CD14-positive monocyte (primary cell): Measurements from ENCODE around the gene ZNF343. TPM values are rescaled to one million over a fixed set of nuclear protein-coding genes. Genes with fewer than 3 reads are reported as not detected.
A peak's percentile ranks its signal among the peaks of the same experiment; 100 is the strongest.

Source experiments
- DNase-seq, 3 donors: peaks; one replicate each; pipeline ENCODE4 v3.0.0-alpha.2; 2011 to 2022
- H2AFZ ChIP-seq: 2 replicates; pipeline ENCODE4 v1.6.0; 2012; ENCODE audit warnings: mild to moderate bottlenecking, low read depth, low read length, inconsistent platforms; ENCODE audit not compliant: insufficient read depth, poor library complexity, severe bottlenecking
- H3K27ac ChIP-seq, 2 donors: 1 replicate in 1 of 2; 2 replicates in 1 of 2; pipeline ENCODE4 v1.5.1; 2012 to 2013; ENCODE audit warnings: low read length in 2 of 2, control low read depth in 1 of 2, inconsistent platforms in 1 of 2, low read depth in 1 of 2, mild to moderate bottlenecking in 1 of 2
- H3K27me3 ChIP-seq, 2 donors: one replicate each; pipeline versions ENCODE4 v1.6.0 to v1.6.1; 2011 to 2013; ENCODE audit warnings: low read length in 2 of 2; ENCODE audit not compliant: control insufficient read depth in 2 of 2, insufficient read depth in 2 of 2
- H3K36me3 ChIP-seq, 2 donors: replicated peaks in 1 of 2; 1 replicate in 1 of 2; 2 replicates in 1 of 2; pipeline versions ENCODE4 v1.5.1 to v1.6.1; 2012 to 2013; ENCODE audit warnings: low read length in 2 of 2, control low read depth in 1 of 2, inconsistent platforms in 1 of 2, mild to moderate bottlenecking in 1 of 2; ENCODE audit not compliant: insufficient read depth in 2 of 2, control insufficient read depth in 1 of 2
- H3K4me1 ChIP-seq, 2 donors: 1 replicate in 1 of 2; 2 replicates in 1 of 2; pipeline versions ENCODE4 v1.5.1 to v1.6.1; 2012 to 2013; ENCODE audit warnings: low read length in 2 of 2, control low read depth in 1 of 2, inconsistent platforms in 1 of 2, mild to moderate bottlenecking in 1 of 2, moderate library complexity in 1 of 2; ENCODE audit not compliant: insufficient read depth in 2 of 2, control insufficient read depth in 1 of 2
- H3K4me2 ChIP-seq: replicated peaks from 2 replicates; pipeline ENCODE3; 2012; ENCODE audit warnings: low read length, moderate library complexity, mild to moderate bottlenecking; ENCODE audit not compliant: poor library complexity, severe bottlenecking; ENCODE audit errors: extremely low read depth
- H3K4me3 ChIP-seq, 3 experiments: fragments of 200-600 bp in 1 of 3; sonication (generic) in 1 of 3; replicated peaks in 1 of 3; 1 replicate in 2 of 3; 2 replicates in 1 of 3; pipeline ENCODE4 v1.5.1; 2011 to 2013; ENCODE audit warnings: low read length in 3 of 3, mild to moderate bottlenecking in 3 of 3, control low read depth in 2 of 3, low read depth in 2 of 3, inconsistent platforms in 1 of 3, moderate library complexity in 1 of 3
- H3K79me2 ChIP-seq: 2 replicates; pipeline ENCODE4 v1.6.0; 2012; ENCODE audit warnings: mild to moderate bottlenecking, control low read depth, inconsistent platforms, low read length, moderate library complexity; ENCODE audit not compliant: insufficient read depth
- H3K9ac ChIP-seq: 2 replicates; pipeline ENCODE4 v1.6.0; 2017; ENCODE audit warnings: low read length, mild to moderate bottlenecking; ENCODE audit not compliant: insufficient read depth, poor library complexity, severe bottlenecking
- H3K9me3 ChIP-seq, 2 donors: replicated peaks in 1 of 2; 1 replicate in 1 of 2; 2 replicates in 1 of 2; pipeline versions ENCODE4 v1.5.1 to v1.6.1; 2012 to 2013; ENCODE audit warnings: low read length in 2 of 2, control low read depth in 1 of 2; ENCODE audit not compliant: control insufficient read depth in 1 of 2, insufficient read depth in 1 of 2
- H4K20me1 ChIP-seq: 2 replicates; pipeline ENCODE4 v1.6.0; 2012; ENCODE audit warnings: mild to moderate bottlenecking, low read length, control low read depth, moderate library complexity; ENCODE audit not compliant: insufficient read depth
- H3K27ac Mint-ChIP-seq, 7 donors: one replicate each; pipeline ENCODE4 v1.8.0; 2020; ENCODE audit warnings: mild to moderate bottlenecking in 7 of 7, mixed read lengths in 7 of 7, moderate library complexity in 6 of 7, inconsistent platforms in 2 of 7
- H3K27me3 Mint-ChIP-seq, 3 donors: one replicate each; pipeline ENCODE4 v1.8.0; 2021 to 2022; ENCODE audit warnings: low read depth in 3 of 3, mild to moderate bottlenecking in 3 of 3, mixed read lengths in 3 of 3, moderate library complexity in 3 of 3, inconsistent platforms in 1 of 3
- H3K36me3 Mint-ChIP-seq, 2 donors: one replicate each; pipeline ENCODE4 v1.8.0; 2020; ENCODE audit warnings: mixed read lengths in 2 of 2, inconsistent platforms in 1 of 2, mild to moderate bottlenecking in 1 of 2
- H3K4me1 Mint-ChIP-seq: one replicate; pipeline ENCODE4 v1.8.0; 2020; ENCODE audit warnings: mild to moderate bottlenecking, mixed read lengths
- H3K4me3 Mint-ChIP-seq, 2 donors: one replicate each; pipeline ENCODE4 v1.8.0; 2020; ENCODE audit warnings: mild to moderate bottlenecking in 2 of 2, mixed read lengths in 2 of 2, moderate library complexity in 1 of 2
- H3K9me3 Mint-ChIP-seq, 7 donors: one replicate each; pipeline ENCODE4 v1.8.0; 2020 to 2022; ENCODE audit warnings: mixed read lengths in 7 of 7, mild to moderate bottlenecking in 6 of 7, moderate library complexity in 6 of 7, inconsistent platforms in 2 of 7
- WGBS: methylation state at CpG from one replicate; pipeline ENCODE4 v1.1.5; 2013; ENCODE audit warnings: missing lambda C conversion rate; ENCODE audit not compliant: insufficient coverage; 5-methylcytosine and 5-hydroxymethylcytosine counted together
- intact Hi-C, 2 donors: fragments of 100-400 bp; cut with micrococcal nuclease; formaldehyde crosslinking; loops; one replicate each; pipeline versions ENCODE4 v1.15.0 to v1.15.1; 2023
- polyA plus RNA-seq, 3 donors: library from polyadenylated mRNA; depleted of rRNA in 1 of 3; unstranded in 2 of 3; stranded (reverse) in 1 of 3; fragments of 300-500 nt in 2 of 3; fragments of >200 nt in 1 of 3; fragmentation: Illumina TruSeq in 2 of 3; gene quantifications; 1 replicate in 2 of 3; 2 replicates in 1 of 3; pipeline ENCODE4 v1.2.3, GENCODE V29; 2012 to 2021
- TF ChIP-seq, protein P1 (sequence below): fragments of 200-600 bp; IDR thresholded peaks from one replicate; pipeline ENCODE4 v1.8.0; 2022; ENCODE audit warnings: antibody characterized with exemption, mild to moderate bottlenecking

ZNF343 gene
- polyA plus RNA-seq, 3 donors, result 1.3 to 6.7 (median 1.3) TPM

DNA sequence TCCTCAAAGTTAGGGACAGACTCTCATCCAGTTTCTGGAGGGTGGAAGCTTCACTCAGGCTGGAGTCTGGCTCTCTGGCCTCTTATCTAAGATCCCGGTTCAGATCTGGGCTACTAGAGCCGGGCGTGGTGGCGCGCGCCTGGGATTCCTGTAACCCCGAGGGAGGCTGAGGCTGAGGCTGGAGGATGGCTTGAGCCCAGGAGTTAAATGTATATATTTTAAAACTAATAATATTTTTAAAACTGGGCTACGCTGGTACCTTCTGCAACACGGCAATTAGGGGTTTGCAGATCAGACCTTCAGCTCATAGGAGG lies 710 bp upstream of the ZNF343 start:
- peak overlapping the region; percentile 98 to 100 for H3K4me3 Mint-ChIP-seq
- intact Hi-C loops, result loop anchor here (5.0 kb wide), 1 partner anchor 37 kb away; the partner anchor contains the start of gene SNRPB (in 2 of the 2)
- peaks cover 5 to 16% (median 8%) of the 10 kb centered on the region in 3 donors for H3K27me3 Mint-ChIP-seq
- H3K79me2 ChIP-seq, result peaks cover 12% of the 10 kb centered on the region
- H3K9me3 ChIP-seq, result no peaks in the 10 kb centered on the region
- H3K4me3 ChIP-seq, result peak overlapping the region; percentile 62 to 78 (median 77)
- WGBS, result no CpG with 5 or more reads among the region's 9 CpGs
- TF ChIP-seq, protein P1, sequence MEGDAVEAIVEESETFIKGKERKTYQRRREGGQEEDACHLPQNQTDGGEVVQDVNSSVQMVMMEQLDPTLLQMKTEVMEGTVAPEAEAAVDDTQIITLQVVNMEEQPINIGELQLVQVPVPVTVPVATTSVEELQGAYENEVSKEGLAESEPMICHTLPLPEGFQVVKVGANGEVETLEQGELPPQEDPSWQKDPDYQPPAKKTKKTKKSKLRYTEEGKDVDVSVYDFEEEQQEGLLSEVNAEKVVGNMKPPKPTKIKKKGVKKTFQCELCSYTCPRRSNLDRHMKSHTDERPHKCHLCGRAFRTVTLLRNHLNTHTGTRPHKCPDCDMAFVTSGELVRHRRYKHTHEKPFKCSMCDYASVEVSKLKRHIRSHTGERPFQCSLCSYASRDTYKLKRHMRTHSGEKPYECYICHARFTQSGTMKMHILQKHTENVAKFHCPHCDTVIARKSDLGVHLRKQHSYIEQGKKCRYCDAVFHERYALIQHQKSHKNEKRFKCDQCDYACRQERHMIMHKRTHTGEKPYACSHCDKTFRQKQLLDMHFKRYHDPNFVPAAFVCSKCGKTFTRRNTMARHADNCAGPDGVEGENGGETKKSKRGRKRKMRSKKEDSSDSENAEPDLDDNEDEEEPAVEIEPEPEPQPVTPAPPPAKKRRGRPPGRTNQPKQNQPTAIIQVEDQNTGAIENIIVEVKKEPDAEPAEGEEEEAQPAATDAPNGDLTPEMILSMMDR, result no peak
- H3K4me2 ChIP-seq, result peak overlapping the region; percentile 90
- no peaks in the 10 kb centered on the region for H3K36me3 Mint-ChIP-seq
- peak overlapping the region; percentile 56 for H3K9ac ChIP-seq
- H3K27ac Mint-ChIP-seq, result peak overlapping the region in 6 of 7 donors; percentile 81 to 99 (median 94)
- peaks cover 20% of the 10 kb centered on the region for H3K4me1 Mint-ChIP-seq
- H3K27ac ChIP-seq, result peak overlapping the region in 1 of 2 donors; percentile 81
- no peaks in the 10 kb centered on the region for H3K36me3 ChIP-seq
- H3K9me3 Mint-ChIP-seq, result peaks cover 0 to 3% (median 0%) of the 10 kb centered on the region in 7 donors
- peaks cover 3 to 9% of the 10 kb centered on the region in 2 donors for H3K27me3 ChIP-seq
- H4K20me1 ChIP-seq, result no peaks in the 10 kb centered on the region
- H3K4me1 ChIP-seq, result peaks cover 14 to 15% of the 10 kb centered on the region in 2 donors
- DNase-seq, result no peak
- H2AFZ ChIP-seq, result peak overlapping the region; percentile 98

DNA sequence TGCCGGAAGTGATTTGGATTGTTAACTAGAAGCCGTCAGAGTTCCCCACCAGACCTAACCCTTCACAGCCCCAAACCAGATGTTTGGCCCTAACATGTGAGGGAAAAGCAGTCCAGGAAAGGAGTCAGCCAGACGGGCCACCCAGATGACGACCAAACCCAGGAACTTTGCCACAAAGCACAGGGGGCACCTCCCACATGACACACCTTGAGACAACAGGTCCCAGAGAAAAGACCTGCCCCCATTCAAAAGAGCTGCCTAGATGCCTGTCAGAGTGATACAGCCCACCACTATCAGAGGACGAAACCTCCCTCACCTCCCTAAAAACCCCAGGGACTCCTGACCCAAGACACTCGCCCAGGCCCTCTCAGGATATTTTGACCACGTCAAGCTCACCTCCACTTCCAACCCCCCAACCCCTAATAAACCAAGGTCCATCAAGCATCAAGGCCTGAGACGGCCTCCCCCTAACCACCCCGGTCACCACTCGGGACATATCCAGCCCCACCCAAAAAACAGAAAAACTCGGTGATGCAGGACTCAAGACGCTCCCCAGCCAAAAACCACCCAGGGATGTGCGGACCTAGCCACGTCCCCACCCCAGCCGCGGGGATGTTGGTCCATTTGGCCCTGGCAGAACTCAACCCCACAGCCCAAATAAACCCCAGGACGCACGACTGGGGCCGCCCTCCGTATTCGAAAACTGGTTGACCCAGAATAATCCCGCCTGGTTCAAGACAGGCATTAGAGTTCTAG lies 662 bp downstream of the ZNF343 start:
- peak overlapping the region; percentile 56 for H3K9ac ChIP-seq
- H4K20me1 ChIP-seq, result no peaks in the 10 kb centered on the region

More for the DNA sequence above, 662 bp downstream of the ZNF343 start:
- H3K4me2 ChIP-seq, result peak overlapping the region; percentile 90
- peak overlapping the region; percentile 98 for H2AFZ ChIP-seq
- peak overlapping the region in 1 of 2 donors; percentile 81 for H3K27ac ChIP-seq
- H3K36me3 ChIP-seq, result no peaks in the 10 kb centered on the region
- intact Hi-C loops, result loop anchor here (5.0 kb wide), 1 partner anchor 36 kb away; the partner anchor contains the start of gene SNRPB (in 2 of the 2)
- peak overlapping the region; percentile 62 to 78 (median 77) for H3K4me3 ChIP-seq
- H3K9me3 ChIP-seq, result no peaks in the 10 kb centered on the region
- Mint-ChIP-seq H3K9me3 (peaks cover 0 to 3% (median 0%) of the 10 kb centered on the region in 7 donors), H3K27me3 (peaks cover 5 to 12% (median 8%) of the 10 kb centered on the region in 3 donors), H3K27ac (peak overlapping the region in 5 of 7 donors; percentile 59 to 99 (median 97)), H3K4me1 (peaks cover 20% of the 10 kb centered on the region), H3K36me3 (no peaks in the 10 kb centered on the region), H3K4me3 (peak overlapping the region; percentile 98 to 100)
- DNase-seq, result no peak
- 12% methylated on average over 18 of the region's 22 CpGs for WGBS
- TF ChIP-seq, protein P1, result no peak
- peaks cover 12% of the 10 kb centered on the region for H3K79me2 ChIP-seq
- peaks cover 14 to 15% of the 10 kb centered on the region in 2 donors for H3K4me1 ChIP-seq
- H3K27me3 ChIP-seq, result no peaks in the 10 kb centered on the region
